NOMO-1 treated with dmso at 0.1 percent for 144 hours (cell line): ENCODE results near the gene PRKCZ.

Source experiments
- DNase-seq: peaks from one replicate; lab custom pipeline; 2025; ENCODE audit not compliant: unreplicated experiment; lab: John Stamatoyannopoulos, UW

Gene PRKCZ

GRCh38 chr1:2061065-2061778 lies 11.0 kb downstream of the PRKCZ start:
- no peak for DNase-seq

GRCh38 chr1:2065699-2066098 lies 15.5 kb downstream of the PRKCZ start:
- DNase-seq, result no peak

- no peak for DNase-seq
Observed at GRCh38 chr1:2067393-2067792, 17.2 kb downstream of the PRKCZ start.

GRCh38 chr1:2067981-2068380 lies 17.8 kb downstream of the PRKCZ start:
- no peak for DNase-seq

GRCh38 chr1:2068951-2069350 lies 18.7 kb downstream of the PRKCZ start:
- DNase-seq, result no peak

- DNase-seq, result no peak
Observed at GRCh38 chr1:2070016-2070415, 19.8 kb downstream of the PRKCZ start.

GRCh38 chr1:2070800-2071530 lies 20.8 kb downstream of the PRKCZ start:
- DNase-seq, result no peak

- no peak for DNase-seq
Observed at GRCh38 chr1:2072109-2072806, 22.0 kb downstream of the PRKCZ start.

- DNase-seq, result no peak
Observed at GRCh38 chr1:2072891-2073290, 22.7 kb downstream of the PRKCZ start.

GRCh38 chr1:2073382-2074230 lies 23.4 kb downstream of the PRKCZ start:
- no peak for DNase-seq

- DNase-seq, result no peak
Observed at GRCh38 chr1:2074396-2074795, 24.2 kb downstream of the PRKCZ start.

GRCh38 chr1:2074944-2075740 lies 24.9 kb downstream of the PRKCZ start:
- DNase-seq, result no peak

- DNase-seq, result no peak
Observed at GRCh38 chr1:2076826-2077225, 26.6 kb downstream of the PRKCZ start.

- no peak for DNase-seq
Observed at GRCh38 chr1:2078170-2078569, 28.0 kb downstream of the PRKCZ start.

GRCh38 chr1:2079396-2080085 lies 29.3 kb downstream of the PRKCZ start:
- DNase-seq, result no peak

GRCh38 chr1:2080140-2080539 lies 29.9 kb downstream of the PRKCZ start:
- DNase-seq, result no peak

- no peak for DNase-seq
Observed at GRCh38 chr1:2080884-2081283, 30.7 kb downstream of the PRKCZ start.

GRCh38 chr1:2081326-2081885 lies 31.2 kb downstream of the PRKCZ start:
- no peak for DNase-seq

- DNase-seq, result no peak
Observed at GRCh38 chr1:2082064-2082463, 31.9 kb downstream of the PRKCZ start.
